Measurements from ENCODE around the gene PTPRG.

Gene PTPRG

DNA sequence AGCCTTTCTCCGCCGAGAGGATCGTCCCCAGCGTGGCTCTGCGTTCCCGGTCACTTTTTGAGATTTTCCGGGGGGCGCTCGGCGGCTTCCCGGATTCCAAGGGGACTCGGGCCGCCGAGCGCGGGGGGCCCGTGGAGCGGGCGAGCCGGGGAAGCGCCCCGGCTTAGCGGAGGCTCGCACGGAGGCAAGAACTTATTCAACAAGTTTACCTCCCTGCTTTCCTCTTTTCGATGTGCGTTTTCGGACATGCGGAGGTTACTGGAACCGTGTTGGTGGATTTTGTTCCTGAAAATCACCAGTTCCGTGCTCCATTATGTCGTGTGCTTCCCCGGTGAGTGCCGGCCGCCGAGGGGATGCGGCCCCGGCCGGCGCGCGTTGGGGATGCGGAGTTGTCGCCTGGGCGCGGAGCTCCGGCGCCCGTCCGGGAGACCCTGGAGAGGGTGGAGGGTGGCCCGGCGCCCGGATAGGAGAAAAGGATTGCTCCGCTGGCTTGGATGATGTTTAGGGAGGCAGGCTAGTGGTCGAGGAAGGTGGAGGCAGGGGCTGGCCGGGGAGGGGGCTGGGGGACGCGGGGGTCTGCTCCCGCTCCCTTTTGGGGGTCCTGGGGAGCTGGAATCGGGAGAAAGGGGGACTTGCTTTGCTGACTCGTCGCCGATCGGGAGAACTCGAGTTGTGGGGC is 810 bp downstream of the PTPRG start:
- in situ Hi-C loops (cut with MboI; ENCODE audit: low sequenced_read_pairs): no loop called here

DNA sequence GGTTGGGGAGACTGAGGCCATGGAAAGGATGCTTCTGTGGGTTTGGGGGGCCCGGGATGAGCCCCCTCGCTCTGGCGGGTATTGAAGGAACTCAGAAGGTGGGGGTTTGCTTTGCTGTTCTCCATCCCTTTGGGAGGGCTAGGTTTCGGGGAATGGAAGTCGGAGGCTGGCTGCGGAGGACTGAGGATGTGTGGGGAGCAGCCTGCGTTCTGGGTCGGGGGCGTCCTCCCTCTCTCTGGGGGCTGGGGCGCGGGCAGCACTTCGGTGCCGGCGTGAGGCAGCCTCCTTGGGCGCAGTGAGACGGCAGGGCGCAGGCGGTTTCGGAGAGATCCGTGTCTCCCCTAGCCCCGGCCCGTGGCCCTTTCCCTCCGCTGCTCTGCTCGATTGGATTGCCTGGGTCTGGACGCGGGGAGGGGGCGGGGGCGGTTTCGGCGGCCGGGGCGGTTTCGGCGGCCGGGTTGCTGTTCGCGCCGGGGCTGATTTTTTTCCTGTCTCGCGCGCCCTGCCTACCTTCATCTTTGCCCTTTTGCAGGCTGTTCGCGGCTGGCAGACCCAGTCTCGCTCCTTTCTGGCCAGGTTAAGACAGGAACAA is 1.4 kb downstream of the PTPRG start:
- in situ Hi-C loops (cut with MboI; ENCODE audit: low sequenced_read_pairs): no loop called here

DNA sequence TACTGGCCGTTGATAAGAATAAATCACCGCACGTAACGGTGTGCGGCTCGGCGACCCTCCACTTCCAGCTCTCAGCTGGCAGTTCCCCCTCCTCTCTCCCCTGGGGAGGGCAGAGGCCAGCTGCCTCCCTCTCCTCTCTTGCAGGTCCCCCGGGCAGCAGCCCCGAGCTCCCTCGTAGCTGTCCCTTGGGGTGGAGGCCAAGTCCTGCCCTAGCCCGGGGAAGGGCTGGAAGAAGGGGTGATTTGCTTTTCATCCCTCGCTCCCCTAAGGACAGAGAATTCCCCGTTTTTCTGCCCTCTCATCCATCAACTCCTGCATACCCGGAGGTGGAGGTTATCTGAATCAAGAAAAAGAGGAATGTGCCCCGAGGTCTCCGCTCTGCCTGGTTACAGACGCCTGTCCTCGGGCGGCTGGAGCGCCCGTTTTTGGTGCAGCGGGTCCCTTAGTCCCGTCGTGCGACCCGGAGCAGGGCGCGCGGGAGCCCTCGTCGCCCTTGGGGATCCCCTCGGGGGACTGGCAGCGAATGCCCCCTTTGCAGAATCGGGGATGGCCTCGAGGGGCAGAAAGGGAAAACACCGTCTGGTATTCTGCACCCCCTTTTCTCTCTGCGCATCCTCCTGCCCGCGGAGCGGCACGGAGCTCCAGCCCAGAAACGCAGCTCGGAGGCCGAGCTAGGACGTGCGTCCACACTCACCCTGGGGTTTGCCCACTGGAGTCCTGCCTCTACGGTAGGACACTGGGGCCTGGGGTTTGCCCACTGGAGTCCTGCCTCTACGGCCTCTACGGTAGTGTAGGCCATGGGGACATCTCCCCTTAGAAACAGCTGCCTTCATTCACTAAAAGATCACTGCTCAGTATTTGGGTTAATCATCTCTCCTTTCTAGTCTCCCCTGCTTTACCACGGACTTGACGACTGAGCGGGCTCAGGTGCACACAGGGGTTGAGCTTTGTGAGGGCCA is 2.2 kb downstream of the PTPRG start:
- in situ Hi-C loops (cut with MboI; ENCODE audit: low sequenced_read_pairs): no loop called here

DNA sequence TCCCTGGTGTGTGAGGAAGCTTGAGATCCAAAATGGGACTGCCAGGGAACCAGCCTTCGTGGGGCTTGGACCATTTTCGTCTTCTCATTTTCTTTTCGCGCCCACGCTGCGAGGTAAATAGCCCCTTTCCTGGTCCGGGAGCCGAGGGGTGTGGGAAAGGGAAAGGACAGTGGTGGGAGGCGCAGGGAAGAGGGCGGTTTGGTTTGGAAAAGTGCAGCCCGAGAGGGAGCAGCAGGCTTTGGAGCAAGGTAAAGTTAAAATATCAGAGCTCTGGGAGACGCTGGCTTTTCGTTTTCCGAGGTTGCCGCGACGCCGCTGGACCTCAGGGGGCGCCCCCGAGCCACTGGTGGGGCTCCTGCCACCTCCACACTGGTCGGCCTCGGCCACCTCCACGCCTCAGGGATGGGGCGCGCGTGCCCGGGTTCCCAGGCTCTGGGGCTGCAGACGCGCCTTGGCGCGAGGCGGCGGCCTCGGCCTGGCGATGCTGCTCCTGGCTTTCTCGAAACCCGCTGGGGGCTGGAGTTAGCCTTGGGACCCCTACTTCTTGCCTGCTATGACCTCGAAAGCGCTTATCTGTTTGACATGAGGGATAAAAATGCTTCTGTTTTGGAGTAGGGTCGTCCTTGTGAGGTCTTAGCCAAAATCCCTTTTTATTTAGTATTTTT is 3.2 kb downstream of the PTPRG start:
- in situ Hi-C loops (cut with MboI; ENCODE audit: low sequenced_read_pairs): no loop called here

DNA sequence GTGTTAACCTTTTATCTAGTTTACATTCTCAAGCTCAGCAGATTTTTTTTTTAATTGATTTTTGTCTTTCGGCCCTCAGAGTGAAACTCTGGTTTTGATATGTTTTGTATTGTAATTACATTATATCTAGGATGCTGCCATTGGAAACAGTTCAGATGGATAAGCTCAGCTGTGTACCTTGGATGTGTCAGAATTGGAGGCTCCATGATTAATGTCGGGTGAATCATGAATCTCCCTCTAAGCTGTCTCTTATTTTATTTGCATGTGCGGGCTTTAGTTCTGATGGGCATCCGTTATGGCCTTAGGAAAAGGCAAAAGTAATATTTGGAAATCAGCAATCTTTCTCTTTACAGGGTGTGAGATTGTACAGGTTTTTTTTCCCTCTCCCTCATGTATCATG is 4.2 kb downstream of the PTPRG start:
- in situ Hi-C loops (cut with MboI; ENCODE audit: low sequenced_read_pairs): no loop called here

DNA sequence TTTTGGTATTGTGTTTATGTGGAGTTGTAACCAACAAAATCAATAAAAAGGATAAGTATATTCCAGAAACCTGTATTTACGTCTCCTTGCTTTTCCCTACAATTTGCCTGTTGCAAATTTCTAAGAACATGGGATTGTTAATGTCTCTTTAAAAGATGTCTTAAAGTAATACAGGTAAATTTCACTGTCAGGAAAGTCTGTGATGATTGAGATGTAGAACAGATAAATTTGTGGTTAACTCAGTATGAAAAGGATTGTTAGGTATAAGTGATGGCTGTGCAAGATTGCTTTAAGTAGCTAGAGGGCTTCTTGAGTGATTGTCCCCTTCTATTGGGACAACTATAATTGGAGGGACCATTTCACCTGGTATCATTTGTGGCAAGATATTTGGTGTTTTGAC is 6.8 kb downstream of the PTPRG start:
- in situ Hi-C loops (cut with MboI; ENCODE audit: low sequenced_read_pairs): no loop called here

DNA sequence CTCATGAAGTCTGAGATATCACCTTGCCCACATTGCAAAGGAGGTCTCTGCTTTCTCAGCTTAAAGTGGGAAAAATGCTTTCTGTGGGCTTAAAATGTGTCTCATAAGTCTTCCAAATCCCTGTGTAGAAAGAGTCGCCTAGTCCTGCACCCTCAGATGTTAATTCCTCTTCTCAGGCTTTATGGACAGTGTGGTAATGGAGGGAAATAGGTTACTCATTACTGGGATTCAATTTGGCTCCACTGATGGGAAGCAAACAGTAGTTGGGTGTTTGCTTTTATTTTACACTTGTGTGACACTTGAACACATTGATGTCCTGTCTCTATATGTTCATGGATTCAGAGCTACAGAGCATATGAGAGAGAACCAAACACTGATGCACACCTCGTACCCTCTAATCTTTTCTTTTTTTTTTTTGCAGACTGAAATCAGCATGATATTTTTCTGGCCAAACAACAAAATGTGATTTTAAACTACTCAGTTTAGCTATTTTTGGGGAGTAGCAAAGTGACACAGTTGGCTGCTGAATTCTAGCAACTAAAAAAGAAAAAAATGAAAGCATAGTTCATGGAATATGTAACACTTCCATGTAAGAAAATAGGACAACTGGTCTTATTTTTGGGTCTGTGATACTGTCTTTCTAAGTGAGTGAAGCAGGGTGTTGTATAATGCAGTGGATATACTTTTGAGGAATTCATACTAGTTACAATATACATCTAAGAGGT is 8.6 kb downstream of the PTPRG start:
- in situ Hi-C loops (cut with MboI; ENCODE audit: low sequenced_read_pairs): no loop called here

DNA sequence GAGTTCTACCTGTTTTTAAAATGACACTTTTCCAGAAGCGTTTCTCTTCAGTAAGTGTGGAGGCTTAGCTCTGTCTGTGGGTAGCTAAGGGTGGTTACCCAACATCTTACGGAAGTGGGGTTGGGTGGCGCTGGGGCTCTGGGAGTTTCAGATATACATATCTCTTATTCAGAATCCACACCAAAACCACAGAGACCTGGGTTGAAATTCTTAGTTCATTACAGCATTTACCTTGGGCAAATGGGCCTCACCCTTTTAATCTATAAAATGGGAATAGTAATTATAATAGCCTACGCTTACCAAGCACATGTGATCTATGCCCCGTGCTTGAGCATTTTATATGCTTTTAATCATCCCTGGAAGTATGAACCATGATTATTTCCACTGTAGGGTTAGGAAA is 9.4 kb downstream of the PTPRG start:
- in situ Hi-C loops (cut with MboI; ENCODE audit: low sequenced_read_pairs): no loop called here

DNA sequence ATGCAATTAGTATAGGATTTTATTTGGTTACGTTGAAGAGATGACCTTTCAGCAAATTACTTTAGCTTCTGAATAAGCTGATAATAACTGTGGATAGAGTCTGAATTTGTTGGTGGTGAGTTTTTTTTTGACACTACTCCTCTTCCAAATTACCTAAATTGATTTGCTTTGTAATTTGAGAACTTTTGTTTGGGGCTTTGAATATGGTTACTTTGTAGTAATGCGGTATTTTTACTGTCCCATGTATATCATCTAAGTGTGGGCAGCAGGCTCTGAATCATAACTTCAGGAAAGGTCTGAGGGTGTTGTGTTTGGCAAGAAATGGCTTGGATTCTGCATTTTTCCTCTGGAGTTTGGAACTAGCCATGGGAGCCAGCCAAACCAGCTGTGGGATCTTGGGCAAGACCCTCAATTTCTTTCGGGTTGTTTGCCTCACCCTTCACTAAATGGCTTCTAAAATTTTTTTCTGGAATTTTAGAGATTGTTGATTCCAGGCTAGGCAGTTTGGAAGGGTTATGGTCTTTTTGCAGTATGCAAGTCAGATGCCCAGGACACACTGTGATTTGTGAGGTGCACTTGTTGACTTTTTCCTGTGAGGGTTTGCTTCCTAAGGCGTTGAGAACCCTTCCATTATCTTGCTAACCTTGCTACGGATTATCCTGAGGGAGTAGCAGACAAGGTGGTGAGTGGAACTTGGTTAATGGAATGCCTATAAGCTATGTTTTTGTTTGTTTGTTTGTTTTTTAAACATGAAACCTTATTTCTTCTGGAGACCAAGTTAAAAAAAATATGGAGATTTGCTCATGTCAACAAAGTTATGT is 10.4 kb downstream of the PTPRG start:
- in situ Hi-C loops (cut with MboI; ENCODE audit: low sequenced_read_pairs): no loop called here

DNA sequence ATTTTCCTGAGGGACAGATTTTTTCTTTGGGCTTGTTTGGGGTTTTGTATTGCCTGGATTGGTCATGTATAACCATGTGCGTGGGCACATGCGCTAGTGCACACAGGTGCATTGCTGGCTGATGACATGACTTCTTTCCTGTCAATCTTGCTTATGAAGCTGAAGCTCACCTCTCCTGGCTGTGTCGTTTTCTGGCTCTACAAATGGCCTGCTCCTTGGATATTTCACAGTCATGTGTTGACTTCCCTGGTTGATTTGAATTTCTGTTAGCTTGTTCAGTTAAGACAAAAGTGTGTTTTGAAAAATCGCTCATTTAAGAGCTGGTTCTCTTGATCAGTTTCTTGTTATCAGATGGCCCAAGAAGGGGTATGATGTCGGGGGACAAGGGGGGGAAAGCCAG is 11.5 kb downstream of the PTPRG start:
- in situ Hi-C loops (cut with MboI; ENCODE audit: low sequenced_read_pairs): no loop called here

DNA sequence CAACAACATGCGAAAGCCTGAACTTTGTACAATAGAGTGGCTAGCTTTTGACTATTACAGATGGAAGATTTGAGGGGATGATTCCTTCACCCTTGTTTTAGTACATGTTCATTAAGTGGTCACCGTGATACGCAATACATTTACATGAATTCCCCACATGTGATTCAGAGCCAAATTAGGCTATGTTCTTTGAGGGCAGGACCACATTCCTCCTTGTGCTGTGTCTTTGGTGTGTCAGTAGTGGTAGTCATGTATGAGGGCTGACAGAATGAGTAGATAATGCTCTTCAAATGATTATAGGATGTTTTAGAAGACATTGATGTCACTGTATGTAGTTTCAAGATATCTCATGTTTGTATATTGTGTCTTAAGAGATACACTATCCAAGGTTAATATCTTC is 12.1 kb downstream of the PTPRG start:
- in situ Hi-C loops (cut with MboI; ENCODE audit: low sequenced_read_pairs): no loop called here

DNA sequence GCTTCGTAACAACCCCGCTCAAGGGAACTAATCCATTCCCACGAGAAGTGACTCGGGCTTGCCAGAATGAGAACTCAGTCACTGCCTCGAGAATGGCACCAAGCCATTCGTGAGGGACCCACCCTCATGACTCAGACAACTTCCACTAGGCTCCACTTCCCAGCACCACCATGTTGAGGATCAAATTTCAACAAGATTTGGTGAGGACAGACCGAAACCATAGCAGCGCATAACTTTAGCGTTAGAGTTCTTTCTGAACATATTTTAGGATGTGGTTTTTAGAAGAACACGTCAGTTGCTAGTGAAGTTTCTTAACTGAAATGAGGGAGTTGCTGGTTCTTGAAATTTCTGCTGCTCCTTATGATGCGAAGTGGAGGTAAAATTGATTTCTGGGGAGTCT is 13.5 kb downstream of the PTPRG start:
- in situ Hi-C loops (cut with MboI; ENCODE audit: low sequenced_read_pairs): no loop called here

DNA sequence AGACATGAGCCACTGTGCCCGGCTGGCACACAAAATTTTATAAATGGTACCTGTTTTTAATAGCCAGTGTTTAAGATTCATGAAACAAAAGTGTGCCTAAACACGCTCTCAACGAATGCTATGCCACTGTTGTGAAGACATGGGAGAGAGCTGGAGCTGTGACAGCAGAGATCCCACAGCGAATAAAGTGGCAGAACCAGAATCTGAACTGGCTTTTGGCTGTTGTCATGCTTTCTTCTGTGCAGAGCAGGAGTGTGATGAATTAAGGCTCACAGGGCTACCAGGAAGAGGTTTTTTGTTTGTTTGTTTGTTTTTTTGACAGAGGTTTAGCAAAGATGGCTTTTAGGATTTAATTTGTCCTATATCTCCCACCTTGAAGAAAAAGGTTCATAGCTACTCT is 14.5 kb downstream of the PTPRG start:
- in situ Hi-C loops (cut with MboI; ENCODE audit: low sequenced_read_pairs): no loop called here

DNA sequence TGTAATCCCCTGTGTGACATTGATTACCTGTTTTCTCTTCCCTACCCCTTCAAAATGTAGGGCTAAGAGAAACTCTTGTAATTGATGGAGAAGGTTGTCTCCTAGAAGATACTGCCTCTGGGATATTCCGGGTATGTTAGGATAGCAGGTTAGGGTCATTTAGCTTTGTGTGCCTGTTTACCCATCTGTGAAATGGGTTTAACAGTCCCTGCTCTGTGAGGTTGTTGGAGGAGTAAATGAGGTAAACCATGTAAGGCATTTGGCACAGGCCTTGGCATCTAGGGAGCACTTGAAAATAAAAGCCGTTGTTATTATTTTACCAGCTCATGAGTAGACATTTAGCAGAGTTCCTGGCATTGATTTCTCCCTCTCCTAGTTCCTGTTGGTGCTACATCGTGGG is 16.4 kb downstream of the PTPRG start:
- in situ Hi-C loops (cut with MboI; ENCODE audit: low sequenced_read_pairs): no loop called here

DNA sequence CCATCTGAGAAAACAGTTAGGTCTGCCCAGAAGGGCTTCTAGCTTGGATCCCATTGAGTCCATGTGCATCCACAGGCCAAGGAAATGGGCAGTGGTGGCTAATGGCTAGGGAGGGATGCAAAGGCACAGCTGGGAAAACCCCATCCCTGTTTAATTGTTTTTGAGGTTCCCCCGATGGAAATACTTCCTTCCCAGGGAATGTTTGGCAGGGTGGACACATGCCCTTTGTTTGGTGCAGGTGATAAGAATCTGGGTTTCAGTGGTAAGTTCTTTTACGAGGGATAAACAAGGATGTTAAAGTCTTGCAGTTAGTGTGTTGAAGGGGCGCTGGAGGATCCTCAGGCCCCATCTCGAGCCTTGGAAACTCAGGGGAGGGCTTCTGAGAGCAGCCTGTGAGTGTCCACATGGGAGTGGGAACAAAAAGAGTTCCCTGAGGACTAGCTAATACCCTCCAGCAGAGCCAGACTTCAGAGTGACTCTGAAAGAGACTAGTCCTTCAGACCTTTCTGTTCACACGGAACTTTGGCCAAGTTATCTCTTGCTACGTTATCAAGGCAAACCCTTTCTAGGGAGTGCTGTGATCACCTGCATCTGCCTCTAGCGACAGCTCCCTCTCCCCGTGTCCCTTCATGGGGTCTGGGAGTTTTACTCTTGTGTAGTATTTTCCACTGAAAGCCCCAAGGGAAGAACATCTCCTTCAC is 17.4 kb downstream of the PTPRG start:
- in situ Hi-C loops (cut with MboI; ENCODE audit: low sequenced_read_pairs): no loop called here

DNA sequence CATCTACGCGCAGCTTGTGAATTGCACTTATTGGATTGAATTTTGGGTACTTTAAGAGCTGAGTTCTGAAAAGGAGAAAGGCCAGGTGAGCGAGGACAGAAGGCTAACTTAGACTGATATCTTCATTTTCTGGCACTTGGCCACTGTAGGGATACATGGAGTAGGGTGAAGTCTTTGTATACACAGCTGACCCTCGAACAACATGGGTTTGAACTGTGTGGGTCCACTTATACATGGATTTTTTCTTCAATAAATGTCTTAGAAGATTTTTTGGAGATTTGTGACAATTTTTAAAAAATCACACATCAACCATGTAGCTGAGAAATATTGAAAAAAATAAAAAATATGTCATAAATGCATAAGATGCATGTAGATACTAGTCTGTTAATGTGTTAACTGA is 18.3 kb downstream of the PTPRG start:
- in situ Hi-C loops (cut with MboI; ENCODE audit: low sequenced_read_pairs): no loop called here

DNA sequence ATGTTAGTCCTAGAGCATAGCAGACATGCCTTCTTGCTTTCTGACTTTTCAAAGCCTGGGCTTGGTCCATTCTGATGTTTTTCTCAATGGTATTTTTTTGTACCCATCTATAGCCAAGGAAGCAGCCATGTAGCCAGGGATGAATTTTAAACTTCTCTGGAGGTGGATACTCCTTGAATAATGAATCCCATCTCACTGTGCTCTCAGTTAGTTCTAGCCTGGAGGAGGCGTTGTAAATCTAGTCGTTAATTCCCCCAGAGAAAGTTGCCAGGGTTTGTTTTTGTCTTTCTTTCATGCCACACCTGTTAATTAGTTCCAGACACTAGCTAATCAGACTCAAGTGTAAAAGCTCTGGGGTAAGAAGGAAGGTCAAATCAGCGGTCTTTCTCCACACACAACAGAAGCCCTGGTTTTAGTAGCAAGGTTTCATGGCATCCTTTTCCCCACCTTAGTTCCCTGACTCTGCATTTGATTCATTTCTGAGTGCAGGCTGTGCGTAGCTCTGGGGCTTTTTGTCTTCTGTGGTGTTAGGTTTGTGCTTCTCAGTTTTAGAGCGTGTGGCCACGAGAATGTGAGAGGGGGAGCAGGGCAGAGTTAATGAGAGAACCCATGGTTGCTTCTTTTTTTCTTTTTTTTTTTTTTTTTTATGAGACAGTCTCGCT is 19.7 kb downstream of the PTPRG start:
- in situ Hi-C loops (cut with MboI; ENCODE audit: low sequenced_read_pairs): no loop called here

DNA sequence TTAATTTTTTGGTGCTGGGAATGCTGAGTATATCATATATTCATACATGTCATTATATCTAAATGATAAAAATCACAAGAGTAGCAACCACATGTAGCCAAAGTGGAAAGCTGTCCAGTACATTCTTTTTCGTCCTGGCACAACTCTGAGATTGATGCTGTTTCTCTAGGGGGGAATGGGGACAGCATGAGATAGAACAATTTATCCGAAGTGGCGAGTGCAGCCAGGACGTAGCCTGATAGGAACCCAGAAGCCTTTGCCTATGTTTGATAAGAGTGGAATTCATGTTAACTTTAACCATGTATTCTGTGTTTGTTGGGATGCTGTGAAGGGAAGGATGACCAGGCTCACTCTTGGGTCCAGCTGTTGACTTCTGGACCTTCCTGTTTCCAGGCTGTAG is 20.9 kb downstream of the PTPRG start:
- in situ Hi-C loops (cut with MboI; ENCODE audit: low sequenced_read_pairs): no loop called here

DNA sequence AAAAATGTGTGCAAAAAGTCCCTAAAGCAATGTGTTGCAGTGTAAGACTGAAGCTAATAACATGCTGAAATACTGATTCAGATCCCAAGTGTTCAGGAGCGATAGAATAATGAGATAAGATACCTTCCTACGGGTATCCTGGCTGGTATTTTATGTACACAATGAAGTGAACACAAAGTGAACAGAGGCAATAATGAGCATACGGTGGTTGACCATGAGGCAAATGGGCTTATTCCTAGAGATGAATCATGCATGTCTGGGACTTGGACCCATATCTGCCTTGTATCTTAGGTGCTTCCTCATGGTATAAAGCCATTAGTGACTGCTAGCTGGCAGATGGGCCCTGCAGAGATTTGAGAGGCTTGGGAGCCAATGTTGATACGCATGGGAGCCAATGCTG is 21.5 kb downstream of the PTPRG start:
- in situ Hi-C loops (cut with MboI; ENCODE audit: low sequenced_read_pairs): no loop called here
